Measurements from ENCODE around the gene ADGRG7. TPM values are rescaled to one million over a fixed set of nuclear protein-coding genes. Genes with fewer than 3 reads are reported as not detected.

ADGRG7 gene
- polyA plus RNA-seq, 1 donor (not counting 4 experiments of a cell fraction or from before 2014, with no cell fraction given) = 0.03 TPM

GRCh38 chr3:100720426-100720825, 111.0 kb downstream of the ADGRG7 start:
- peaks cover 12% of the 10 kb centered on the region for H4K20me1 ChIP-seq (ENCODE audit: control insufficient read depth, extremely low read depth, insufficient read depth, low read length)
- H3K36me3 ChIP-seq (ENCODE audit: control insufficient read depth in 2 of 2, extremely low read depth in 1 of 2, insufficient read depth in 2 of 2, low read length in 2 of 2) = peaks cover 7 to 22% of the 10 kb centered on the region in 2 experiments
- dilution Hi-C loops (cut with MboI; ENCODE audit: extremely low pct_ligation_motif_present, low sequenced_read_pairs) = no loop called here

DNA sequence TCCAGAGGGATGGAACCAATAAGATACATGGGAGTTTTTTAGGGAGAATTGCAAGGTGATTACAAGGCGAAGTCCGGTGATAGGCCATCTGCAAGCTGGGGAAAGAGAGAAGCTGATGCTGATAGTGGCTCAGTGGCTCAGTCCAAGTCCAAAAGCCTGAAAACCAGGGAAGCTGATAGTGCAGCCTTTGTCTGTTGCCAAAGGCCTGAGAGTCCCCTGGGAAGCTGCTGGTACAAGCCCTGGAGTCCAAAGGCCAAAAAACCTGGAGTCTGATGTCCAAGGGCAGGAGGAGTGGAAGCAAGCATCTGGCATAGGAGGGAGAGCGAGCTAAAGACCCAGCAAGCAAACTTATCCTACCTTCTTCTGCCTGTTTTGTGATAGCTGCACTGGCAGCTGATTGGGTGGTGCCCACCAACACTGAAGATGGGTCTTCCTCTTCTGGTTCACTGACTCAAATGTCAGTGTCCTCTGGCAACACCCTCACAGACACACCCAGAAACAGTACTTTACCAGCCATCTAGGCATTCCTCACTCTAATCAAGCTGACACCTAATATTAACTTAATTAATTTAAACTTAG, 116.6 kb downstream of the ADGRG7 start:
- peaks cover 75% of the 10 kb centered on the region for H3K79me2 ChIP-seq (ENCODE audit: control insufficient read depth, insufficient read depth, low read length)
- no peak for TF ChIP-seq CTCF (optimal IDR thresholded peaks at IDR 0.05 in 1 of 3, IDR thresholded peaks at IDR 0.05 in 1 of 3, conservative IDR thresholded peaks at IDR 0.05 in 1 of 3; ENCODE audit: extremely low read depth in 1 of 3, insufficient read depth in 2 of 3, low read length in 3 of 3)
- no peak for TF ChIP-seq EZH2 (IDR thresholded peaks at IDR 0.05; ENCODE audit: low read length)
- DNase-seq (ENCODE audit: low read depth, low spot score) (no peak), FAIRE-seq (no peak)
- H2AFZ ChIP-seq (ENCODE audit: control insufficient read depth, low read length) = no peak overlapping the region
- H3K4me1 ChIP-seq (ENCODE audit: control insufficient read depth, extremely low read depth, insufficient read depth, low read length) = no peaks in the 10 kb centered on the region
- H3K4me3 ChIP-seq (ENCODE audit: control insufficient read depth in 2 of 3, extremely low read depth in 1 of 3, insufficient read depth in 2 of 3, low read depth in 1 of 3, low read length in 3 of 3) = no peak overlapping the region
- H3K9ac ChIP-seq (ENCODE audit: control insufficient read depth, extremely low read depth, insufficient read depth, low read length) = no peak overlapping the region
- dilution Hi-C loops (cut with MboI; ENCODE audit: extremely low pct_ligation_motif_present, low sequenced_read_pairs) = no loop called here
- no peak overlapping the region for H3K4me2 ChIP-seq (ENCODE audit: control insufficient read depth, extremely low read depth, insufficient read depth, low read depth, low read length)
- H3K9me1 ChIP-seq (ENCODE audit: control insufficient read depth, extremely low read depth, insufficient read depth, low read length) = no peaks in the 10 kb centered on the region
- peaks cover 12 to 38% of the 10 kb centered on the region in 2 experiments for H3K36me3 ChIP-seq (ENCODE audit: control insufficient read depth in 2 of 2, extremely low read depth in 1 of 2, insufficient read depth in 2 of 2, low read length in 2 of 2)
- no peak overlapping the region for H3K27ac ChIP-seq (ENCODE audit: control insufficient read depth, insufficient read depth, low read length)
- H4K20me1 ChIP-seq (ENCODE audit: control insufficient read depth, extremely low read depth, insufficient read depth, low read length) = peaks cover 3% of the 10 kb centered on the region
- no peaks in the 10 kb centered on the region for H3K27me3 ChIP-seq (ENCODE audit: control insufficient read depth, extremely low read depth, insufficient read depth, low read length)
- H3K9me3 ChIP-seq (ENCODE audit: control insufficient read depth, low read depth, low read length) = no peaks in the 10 kb centered on the region

More at GRCh38 chr3:100720426-100720825, 111.0 kb downstream of the ADGRG7 start:
- DNase-seq (ENCODE audit: low read depth, low spot score) (no peak), FAIRE-seq (no peak)
- no peak overlapping the region for H2AFZ ChIP-seq (ENCODE audit: control insufficient read depth, low read length)
- H3K4me2 ChIP-seq (ENCODE audit: control insufficient read depth, extremely low read depth, insufficient read depth, low read depth, low read length) = no peak overlapping the region
- H3K9ac ChIP-seq (ENCODE audit: control insufficient read depth, extremely low read depth, insufficient read depth, low read length) = no peak overlapping the region
- no peaks in the 10 kb centered on the region for H3K27me3 ChIP-seq (ENCODE audit: control insufficient read depth, extremely low read depth, insufficient read depth, low read length)
- no peaks in the 10 kb centered on the region for H3K4me1 ChIP-seq (ENCODE audit: control insufficient read depth, extremely low read depth, insufficient read depth, low read length)
- H3K9me3 ChIP-seq (ENCODE audit: control insufficient read depth, low read depth, low read length) = no peaks in the 10 kb centered on the region
- no peaks in the 10 kb centered on the region for H3K9me1 ChIP-seq (ENCODE audit: control insufficient read depth, extremely low read depth, insufficient read depth, low read length)
- TF ChIP-seq CTCF (optimal IDR thresholded peaks at IDR 0.05 in 1 of 3, IDR thresholded peaks at IDR 0.05 in 1 of 3, conservative IDR thresholded peaks at IDR 0.05 in 1 of 3; ENCODE audit: extremely low read depth in 1 of 3, insufficient read depth in 2 of 3, low read length in 3 of 3) = no peak
- TF ChIP-seq EZH2 (IDR thresholded peaks at IDR 0.05; ENCODE audit: low read length) = no peak
- H3K27ac ChIP-seq (ENCODE audit: control insufficient read depth, insufficient read depth, low read length) = no peak overlapping the region
- no peak overlapping the region for H3K4me3 ChIP-seq (ENCODE audit: control insufficient read depth in 2 of 3, extremely low read depth in 1 of 3, insufficient read depth in 2 of 3, low read depth in 1 of 3, low read length in 3 of 3)
- H3K79me2 ChIP-seq (ENCODE audit: control insufficient read depth, insufficient read depth, low read length) = peaks cover 78% of the 10 kb centered on the region

All from keratinocyte (primary cell).